Body of pancreas (tissue), 4 donors: Measurements from ENCODE around the gene HSBP1L1. TPM values are rescaled to one million over a fixed set of nuclear protein-coding genes. Genes with fewer than 3 reads are reported as not detected.

Experiments
- ATAC-seq: fragments of 150-250 bp; one replicate; pipeline ENCODE4 v1.9.1; 2016
- DNase-seq, 4 donors: peaks; one replicate each; pipeline ENCODE4 v3.0.0-alpha.2; 2019
- H3K27ac ChIP-seq, 4 donors: fragments of 200-600 bp; sonication (generic); 1 replicate in 3 of 4; 2 replicates in 1 of 4; pipeline versions ENCODE4 v1.5.1 to v1.6.1; 2016 to 2019; ENCODE audit warnings: mild to moderate bottlenecking in 1 of 4, mixed read lengths in 1 of 4, moderate library complexity in 1 of 4
- H3K27me3 ChIP-seq, 2 donors: fragments of 200-600 bp; sonication (generic); one replicate each; pipeline ENCODE4 v1.6.0; 2016; ENCODE audit warnings: mild to moderate bottlenecking in 1 of 2
- H3K36me3 ChIP-seq, 2 donors: fragments of 200-600 bp; sonication (generic); replicated peaks in 1 of 2; 2 replicates each; pipeline ENCODE4 v1.5.1; 2016; ENCODE audit warnings: low read depth in 2 of 2; ENCODE audit not compliant: insufficient read depth in 1 of 2
- H3K4me1 ChIP-seq: fragments of 200-600 bp; sonication (generic); one replicate; pipeline ENCODE4 v1.6.0; 2016
- H3K4me3 ChIP-seq, 2 donors: fragments of 200-600 bp; sonication (generic); 1 replicate in 1 of 2; 2 replicates in 1 of 2; pipeline ENCODE4 v1.5.1; 2016 to 2019
- H3K9me3 ChIP-seq, 3 donors: fragments of 200-600 bp; sonication (generic); 1 replicate in 2 of 3; 2 replicates in 1 of 3; pipeline ENCODE4 v1.5.1; 2016
- CTCF ChIP-seq, 7 experiments: fragments of 450-650 bp in 4 of 7; fragments of 200-600 bp in 3 of 7; sonication (generic) in 3 of 7; IDR thresholded peaks; one replicate each; pipeline ENCODE4 v1.5.1; 2016 to 2019; ENCODE audit warnings: antibody characterized with exemption in 7 of 7
- POLR2A ChIP-seq, 3 donors: fragments of 450-650 bp; IDR thresholded peaks; one replicate each; pipeline ENCODE4 v1.6.1; 2016; ENCODE audit warnings: antibody characterized with exemption in 3 of 3, mild to moderate bottlenecking in 2 of 3
- WGBS, 2 donors: methylation state at CpG; one replicate each; pipeline ENCODE4 v1.1.5; 2017; 5-methylcytosine and 5-hydroxymethylcytosine counted together
- intact Hi-C: fragments of 100-400 bp; cut with DNase I; formaldehyde crosslinking; loops from one replicate; pipeline ENCODE4 v1.15.1; 2023
- total RNA-seq, 2 donors: library from RNA; depleted of rRNA; stranded (reverse); fragments of >200 nt; gene quantifications; one replicate each; pipeline ENCODE4 v1.1.0, GENCODE V29; 2016

HSBP1L1 gene
- total RNA-seq, 2 donors from 2014 or later: 14.8 to 22.1 TPM

GRCh38 chr18:79950515-79951341 is 13.7 kb upstream of the HSBP1L1 start:
- WGBS, 2 donors: 2 to 21% methylated on average over 7 to 62 of the region's 81 CpGs
- H3K4me3 ChIP-seq: peak overlapping the region; percentile 81 to 95
- H3K9me3 ChIP-seq: no peaks in the 10 kb centered on the region
- intact Hi-C loops: no loop called here
- H3K4me1 ChIP-seq: peaks cover 43% of the 10 kb centered on the region
- H3K27me3 ChIP-seq: no peaks in the 10 kb centered on the region
- peak; percentile 57 for ATAC-seq
- peak; percentile 43 to 64 (median 55) for DNase-seq
- TF ChIP-seq POLR2A (IDR thresholded peaks at IDR 0.05): peak; percentile 16 to 35 (median 33)
- no peak for TF ChIP-seq CTCF (IDR thresholded peaks at IDR 0.05)
- peak overlapping the region; percentile 4 to 83 (median 77) for H3K27ac ChIP-seq
- no peaks in the 10 kb centered on the region for H3K36me3 ChIP-seq

GRCh38 chr18:79951545-79952455 is 12.6 kb upstream of the HSBP1L1 start, which contains the start of gene SLC66A2:
TSS of gene SLC66A2 (minus strand) at chr18:79951653. CDS start at chr18:79950926, 727 bp downstream.
- WGBS, 2 donors: 0 to 1% methylated on average over 8 to 96 of the region's 126 CpGs
- DNase-seq (peak; percentile 90 to 94 (median 92)), ATAC-seq (peak; percentile 94)
- Histone ChIP-seq H3K4me3 (peak within 1 kb of the TSS; percentile 81 to 95), H3K4me1 (peaks cover 40% of the 10 kb centered on the region), H3K9me3 (no peaks in the 10 kb centered on the region), H3K27ac (peak within 1 kb of the TSS; percentile 4 to 83 (median 77)), H3K36me3 (no peaks in the 10 kb centered on the region), H3K27me3 (no peaks in the 10 kb centered on the region)
- intact Hi-C loops: no loop called here
- TF ChIP-seq POLR2A (IDR thresholded peaks at IDR 0.05): peak in 1 of 3 donors; percentile 21
- TF ChIP-seq CTCF (IDR thresholded peaks at IDR 0.05): no peak

- no peaks in the 10 kb centered on the region for H3K27me3 ChIP-seq
- WGBS, 2 donors: 38 to 42% methylated on average over 33 to 40 of the region's 43 CpGs
- TF ChIP-seq CTCF (IDR thresholded peaks at IDR 0.05) (no peak), POLR2A (IDR thresholded peaks at IDR 0.05) (no peak)
- no peaks in the 10 kb centered on the region for H3K9me3 ChIP-seq
- H3K4me1 ChIP-seq: peaks cover 40% of the 10 kb centered on the region
- no peak for DNase-seq
- intact Hi-C loops: no loop called here
- H3K4me3 ChIP-seq: peak overlapping the region in 1 of 2 donors; percentile 48
- no peak overlapping the region for H3K27ac ChIP-seq
- ATAC-seq: no peak
- H3K36me3 ChIP-seq: no peaks in the 10 kb centered on the region
Measured at GRCh38 chr18:79952456-79952995, 11.9 kb upstream of the HSBP1L1 start.

- Histone ChIP-seq H3K36me3 (no peaks in the 10 kb centered on the region), H3K27me3 (no peaks in the 10 kb centered on the region), H3K9me3 (no peaks in the 10 kb centered on the region), H3K27ac (no peak overlapping the region), H3K4me1 (peaks cover 35% of the 10 kb centered on the region), H3K4me3 (no peak overlapping the region)
- ATAC-seq (no peak), DNase-seq (peak in 1 of 4 donors; percentile 12)
- no peak for TF ChIP-seq CTCF (IDR thresholded peaks at IDR 0.05)
- no peak for TF ChIP-seq POLR2A (IDR thresholded peaks at IDR 0.05)
- intact Hi-C loops: no loop called here
- WGBS, 2 donors: 84 to 92% methylated on average over 7 to 23 of the region's 24 CpGs
Measured at GRCh38 chr18:79952996-79953559, 11.4 kb upstream of the HSBP1L1 start.
